NCI-H1436 treated with DMSO at 0.1 percent for 48 hours (cell line): ENCODE measurements around the gene PIP4K2A.
"Not testable (repeated sequence)": the region's sequence is repeated elsewhere in the genome, so short reads cannot be mapped to it uniquely, and the experiment has no call there.

Experiments
- DNase-seq: peaks from one replicate; lab custom pipeline; 2025; lab: John Stamatoyannopoulos, UW

Gene PIP4K2A

GRCh38 chr10:22514414-22514758 is 200.0 kb downstream of the PIP4K2A start:
- not testable (repeated sequence) for DNase-seq

GRCh38 chr10:22513483-22514413 is 200.6 kb downstream of the PIP4K2A start:
- not testable (repeated sequence) for DNase-seq

- DNase-seq = not testable (repeated sequence)
Observed at GRCh38 chr10:22512015-22512414, 202.4 kb downstream of the PIP4K2A start.

DNA sequence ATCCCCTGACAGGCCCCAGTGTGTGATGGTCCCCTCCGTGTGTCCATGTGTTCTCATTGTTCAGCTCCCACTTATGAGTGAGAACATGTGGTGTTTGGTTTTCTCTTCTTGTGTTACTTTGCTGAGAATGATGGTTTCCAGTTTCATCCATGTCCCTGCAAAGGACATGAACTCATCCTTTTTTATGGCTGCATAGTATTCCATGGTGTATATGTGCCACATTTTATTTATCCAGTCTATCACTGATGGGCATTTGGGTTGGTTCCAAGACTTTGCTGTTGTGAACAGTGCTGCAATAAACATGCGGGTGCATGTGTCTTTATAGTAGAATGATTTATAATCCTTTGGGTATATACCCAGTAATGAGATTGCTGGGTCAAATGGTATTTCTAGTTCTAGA is 206.2 kb downstream of the PIP4K2A start:
- not testable (repeated sequence) for DNase-seq

DNA sequence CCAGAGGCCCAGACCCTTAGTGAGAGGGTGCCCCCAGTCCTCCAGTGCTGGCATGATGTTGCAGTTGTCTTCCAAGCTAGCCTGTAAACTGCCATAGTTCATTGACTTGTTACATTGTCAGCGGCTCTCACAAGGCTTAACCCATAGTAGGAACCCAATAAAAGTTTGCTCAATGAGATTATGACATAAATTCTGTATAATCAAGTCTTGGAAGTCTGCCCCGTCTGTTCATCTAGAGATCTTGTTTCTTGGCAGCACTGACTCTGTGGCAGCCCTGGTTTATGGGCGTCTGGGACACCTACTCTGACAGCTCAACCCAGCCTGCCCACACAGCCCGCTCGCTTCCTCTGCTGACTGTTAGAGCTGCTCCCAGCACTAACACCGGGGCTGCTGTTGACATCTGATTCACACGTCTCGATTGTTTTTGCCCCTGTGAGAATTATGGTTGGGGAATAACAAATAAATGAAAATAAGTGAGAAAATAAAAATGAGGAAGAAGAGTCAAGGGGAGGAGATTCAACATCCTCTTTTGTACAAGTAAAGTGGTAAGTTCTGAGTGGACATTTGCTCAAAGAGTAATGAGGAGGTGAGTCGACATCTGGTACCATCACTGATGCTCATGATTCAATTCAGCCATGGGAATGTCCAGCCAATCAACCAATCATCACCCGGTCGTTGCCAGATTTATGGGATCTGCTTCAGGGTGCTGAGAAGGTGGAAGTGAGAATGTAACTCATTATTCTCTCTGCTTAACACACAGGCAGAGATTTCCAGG is 208.3 kb downstream of the PIP4K2A start:
- no peak for DNase-seq

- no peak for DNase-seq
Observed at GRCh38 chr10:22504766-22505165, 209.6 kb downstream of the PIP4K2A start.

- no peak for DNase-seq
Observed at GRCh38 chr10:22503315-22504088, 210.9 kb downstream of the PIP4K2A start.

GRCh38 chr10:22501863-22502262 is 212.5 kb downstream of the PIP4K2A start:
- DNase-seq = no peak

DNA sequence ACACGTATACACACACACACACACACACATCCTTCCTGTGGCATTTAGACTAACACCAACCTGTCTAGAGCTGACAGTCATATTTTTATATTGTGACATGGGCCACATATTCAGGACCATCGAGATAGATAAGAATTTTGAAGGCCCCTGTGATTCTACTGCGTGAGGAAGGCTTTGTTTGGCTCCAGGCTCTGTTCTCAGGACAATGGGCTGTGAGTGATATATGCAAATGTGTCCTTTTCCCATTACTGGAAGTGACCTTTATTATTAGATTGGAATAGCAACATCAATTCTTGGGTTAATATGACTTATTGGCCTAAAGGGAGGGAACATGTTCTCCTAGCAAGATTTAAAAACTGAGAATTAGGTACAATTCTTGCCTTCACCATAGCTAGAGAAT is 213.0 kb downstream of the PIP4K2A start:
- no peak for DNase-seq

DNA sequence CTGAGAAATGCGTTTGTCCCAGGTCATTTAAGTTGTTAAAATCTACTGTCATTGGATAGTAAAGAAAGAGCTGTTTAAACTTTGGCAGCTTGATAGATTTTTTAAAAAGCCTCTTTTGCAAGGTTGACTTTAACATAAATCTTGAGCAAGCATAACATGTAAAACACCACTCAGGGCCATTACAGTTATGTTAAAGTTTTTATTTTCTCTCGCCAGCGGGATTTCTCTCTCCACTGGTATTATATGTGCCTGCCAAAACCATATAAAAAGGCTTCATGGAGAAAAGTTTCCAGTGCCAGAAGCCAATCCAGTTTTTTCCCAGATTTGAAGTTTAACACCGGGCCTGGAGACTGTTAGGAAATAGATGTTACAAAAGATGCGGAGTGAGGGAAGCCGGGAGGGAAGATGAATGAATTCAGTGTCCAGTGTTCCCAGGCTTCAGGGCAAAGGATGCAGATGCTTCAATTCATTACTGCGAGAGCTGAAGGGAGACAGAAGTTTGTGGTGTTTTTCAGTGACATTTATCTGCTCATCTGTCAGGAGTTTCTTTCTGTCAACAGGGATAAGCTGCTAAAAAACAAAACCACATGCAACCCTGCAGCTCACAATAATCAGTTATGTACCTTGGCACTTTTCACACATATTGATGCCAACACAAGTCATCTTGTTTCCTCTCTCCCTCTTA is 213.6 kb downstream of the PIP4K2A start:
- DNase-seq = no peak

- not testable (repeated sequence) for DNase-seq
Observed at GRCh38 chr10:22499973-22500372, 214.4 kb downstream of the PIP4K2A start.

DNA sequence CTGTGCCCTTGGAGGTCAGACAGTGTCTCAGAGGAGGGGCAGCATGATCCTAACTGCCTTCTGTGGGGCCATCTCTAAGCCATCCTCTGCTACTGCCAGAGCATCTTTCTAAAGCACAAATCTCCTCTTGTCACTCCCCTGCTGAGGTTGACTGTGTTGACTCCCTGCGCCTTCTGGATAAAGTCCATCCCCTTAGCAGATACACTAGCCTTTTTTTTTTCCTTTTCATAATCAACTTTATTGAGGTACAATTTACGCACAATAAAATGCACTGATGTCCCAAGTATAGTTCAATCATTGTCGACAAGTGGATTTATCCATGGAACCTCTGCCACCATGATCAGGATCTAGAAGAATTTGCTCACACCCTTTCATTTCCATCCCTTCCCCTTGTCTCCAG is 219.0 kb downstream of the PIP4K2A start:
- no peak for DNase-seq

GRCh38 chr10:22494007-22494406 is 220.4 kb downstream of the PIP4K2A start:
- no peak for DNase-seq

DNA sequence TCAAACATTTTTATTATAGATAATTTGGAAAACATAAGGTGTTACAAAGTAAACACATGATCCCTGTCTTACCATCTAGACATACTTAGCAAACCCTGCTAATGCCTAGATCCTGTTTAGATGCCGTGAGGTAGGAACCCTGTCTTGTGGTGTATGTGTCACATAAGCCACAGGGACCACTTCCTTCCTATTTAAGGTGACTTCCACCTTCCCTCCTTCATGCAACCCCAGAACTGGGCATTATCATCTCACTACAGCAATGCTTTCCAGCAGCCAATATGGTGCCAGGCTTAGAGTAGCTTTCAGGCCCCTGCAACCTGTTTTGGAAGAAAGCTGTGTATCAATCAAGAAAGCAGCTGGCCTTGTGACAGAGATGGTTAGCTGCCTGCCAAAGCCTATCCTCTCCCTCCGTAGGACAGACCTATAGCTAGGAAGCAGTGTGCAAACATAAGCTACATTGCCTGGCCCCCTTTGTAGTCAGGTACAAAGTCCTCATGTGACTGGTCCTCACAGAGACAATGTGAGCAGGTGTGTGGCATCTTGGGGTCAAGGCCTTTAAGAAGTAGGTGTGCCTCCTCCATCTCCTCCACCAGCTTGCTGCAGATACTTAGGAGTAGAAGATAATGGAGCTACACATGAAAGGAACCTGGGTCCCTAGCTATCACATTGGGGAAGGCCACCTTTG is 222.3 kb downstream of the PIP4K2A start:
- DNase-seq = no peak

DNA sequence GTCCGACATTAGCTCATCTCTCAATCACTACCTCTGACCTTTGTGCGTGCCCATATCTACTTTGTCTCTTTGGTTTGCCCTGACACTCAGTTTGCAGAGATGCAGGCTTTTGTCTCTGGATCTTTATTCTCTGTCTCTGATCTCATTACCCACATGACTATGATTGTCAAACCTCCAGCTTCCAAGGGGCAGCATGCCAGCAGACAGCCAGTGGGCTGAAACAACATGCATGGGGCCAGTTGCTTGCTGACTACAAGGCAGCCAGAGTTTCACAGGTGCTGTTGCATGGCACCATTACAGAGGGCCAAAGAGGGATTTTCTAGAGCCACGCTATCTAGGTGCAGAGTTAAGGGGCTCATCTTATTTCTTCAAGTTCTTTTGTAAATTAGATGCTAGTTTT is 222.9 kb downstream of the PIP4K2A start:
- no peak for DNase-seq

- no peak for DNase-seq
Observed at GRCh38 chr10:22489975-22490374, 224.4 kb downstream of the PIP4K2A start.

DNA sequence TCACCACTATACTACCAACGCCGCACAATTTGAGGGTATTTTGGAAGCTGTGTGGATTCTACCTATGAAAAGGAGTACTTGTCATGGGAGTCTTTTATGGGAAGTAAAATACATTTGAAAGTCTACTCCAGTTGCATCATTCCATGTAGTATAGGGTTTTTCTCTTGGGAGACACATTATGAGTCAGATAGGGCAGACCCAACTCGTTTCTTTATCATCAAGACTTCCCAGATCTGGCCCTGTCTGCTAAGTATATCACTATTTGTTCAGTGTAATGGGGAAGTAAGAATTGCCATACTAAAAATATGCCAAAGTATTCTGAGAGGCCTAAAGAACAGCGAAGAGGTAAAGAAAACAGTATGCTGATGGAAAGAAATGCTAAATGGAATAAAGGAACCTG is 224.9 kb downstream of the PIP4K2A start:
- DNase-seq = no peak

DNA sequence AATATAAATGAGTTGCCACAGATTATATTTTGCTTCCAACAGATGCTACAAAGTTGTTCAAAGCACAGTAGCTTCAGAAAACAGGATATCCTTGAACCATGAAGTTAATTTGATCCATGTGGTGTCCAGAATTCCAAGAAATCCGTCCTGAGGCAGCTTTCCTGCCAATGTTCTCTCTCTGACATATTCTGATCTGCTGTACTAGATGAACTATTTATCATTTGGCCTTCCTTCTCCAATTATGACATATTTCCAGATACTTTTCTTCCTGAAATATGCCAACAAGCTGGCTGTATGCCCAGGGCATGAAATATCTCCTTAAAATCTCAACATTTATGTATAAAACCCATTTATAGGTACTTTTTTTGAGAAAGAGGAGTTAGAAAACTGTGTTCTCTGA is 227.9 kb downstream of the PIP4K2A start:
- DNase-seq = no peak
